Spinal cord (tissue), 10 donors: ENCODE results near the gene GALE. TPM values are rescaled to one million over a fixed set of nuclear protein-coding genes. Genes with fewer than 3 reads are reported as not detected.

Source experiments
- DNase-seq, 6 donors: peaks; one replicate each; pipeline versions ENCODE4 v3.0.0 to v3.0.0-alpha.2; 2013 to 2015; ENCODE audit warnings: low spot score in 6 of 6, low read depth in 4 of 6
- H3K27ac ChIP-seq: one replicate; pipeline ENCODE4 v1.5.1; 2013; ENCODE audit warnings: low read depth, low read length, control low read depth
- H3K27me3 ChIP-seq: one replicate; pipeline ENCODE4 v1.6.1; 2013; ENCODE audit warnings: low read length; ENCODE audit not compliant: control insufficient read depth, insufficient read depth
- H3K36me3 ChIP-seq: one replicate; pipeline ENCODE4 v1.6.1; 2013; ENCODE audit warnings: low read length; ENCODE audit not compliant: control insufficient read depth, insufficient read depth
- H3K4me1 ChIP-seq: one replicate; pipeline ENCODE4 v1.6.1; 2013; ENCODE audit warnings: low read length; ENCODE audit not compliant: control insufficient read depth, insufficient read depth
- H3K4me3 ChIP-seq: one replicate; pipeline ENCODE4 v1.5.1; 2013; ENCODE audit warnings: low read depth, low read length, control low read depth
- H3K9me3 ChIP-seq: one replicate; pipeline ENCODE4 v1.6.1; 2013; ENCODE audit warnings: low read length; ENCODE audit not compliant: control insufficient read depth, insufficient read depth
- WGBS: methylation state at CpG from one replicate; pipeline ENCODE4 v1.1.5; 2013; ENCODE audit warnings: missing lambda C conversion rate; ENCODE audit not compliant: insufficient coverage; 5-methylcytosine and 5-hydroxymethylcytosine counted together
- polyA plus RNA-seq, 2 donors: library from polyadenylated mRNA; unstranded; fragments of 120-200 nt; gene quantifications; one replicate each; pipeline ENCODE4 v1.2.1, GENCODE V29; 2013; ENCODE audit not compliant: insufficient read length in 2 of 2
- total RNA-seq, 2 donors: library from RNA; depleted of rRNA in 1 of 2; stranded (reverse); fragments of 120-200 nt in 1 of 2; fragments of >200 nt in 1 of 2; gene quantifications; one replicate each; pipeline versions ENCODE4 v1.2.3 to v1.2.4, GENCODE V29; 2013 to 2014
- donor health status: healthy.

Gene GALE
- total and polyA plus RNA-seq, 4 donors = 12.6 to 32.5 (median 27.8) TPM

- H3K4me1 ChIP-seq = peaks cover 48% of the 10 kb centered on the region
- WGBS = 76% methylated on average over 15 of the region's 21 CpGs
- no peak for DNase-seq
- peaks cover 65% of the 10 kb centered on the region for H3K36me3 ChIP-seq
- H3K4me3 ChIP-seq = no peak overlapping the region
- no peaks in the 10 kb centered on the region for H3K9me3 ChIP-seq
- no peak overlapping the region for H3K27ac ChIP-seq
- no peaks in the 10 kb centered on the region for H3K27me3 ChIP-seq
Measured at GRCh38 chr1:23793861-23794731, 6.5 kb downstream of the GALE start.

DNA sequence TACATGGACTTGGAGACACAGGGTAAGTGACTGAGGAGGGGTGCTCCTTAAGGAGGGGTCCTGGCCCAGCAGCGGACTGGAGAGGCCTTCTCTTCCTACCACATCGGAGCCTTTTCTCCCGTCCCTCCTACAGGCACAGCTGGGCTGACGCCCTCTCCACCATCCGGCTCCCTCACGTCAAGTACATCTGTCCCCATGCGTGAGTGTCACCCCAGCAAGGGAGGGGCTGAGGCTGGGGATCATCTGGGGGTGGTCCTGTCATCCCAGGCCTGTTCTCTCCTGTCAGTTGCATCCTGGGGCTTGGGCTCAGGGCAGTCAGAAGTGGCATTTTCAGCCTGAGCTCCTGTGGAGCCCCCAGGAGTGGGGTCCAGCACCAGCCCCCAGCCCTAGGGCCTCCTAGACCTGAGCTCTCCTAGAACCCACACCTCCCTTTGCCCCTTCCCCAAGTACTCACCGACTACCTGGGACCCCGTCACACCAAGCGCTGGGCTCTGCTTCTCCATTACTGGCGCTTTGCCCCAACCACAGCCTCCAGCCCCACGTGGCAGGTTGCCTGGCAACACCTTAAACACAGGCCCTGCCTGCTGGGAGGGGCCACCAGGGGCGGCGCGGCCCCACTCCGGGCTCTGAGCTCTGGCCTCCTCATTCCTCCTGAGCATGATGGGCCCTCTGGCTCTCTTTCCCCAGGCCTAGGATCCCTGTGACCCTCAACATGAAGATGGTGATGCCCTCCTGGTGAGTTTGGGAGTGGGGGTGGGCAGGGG lies 7.4 kb downstream of the GALE start:
- no peaks in the 10 kb centered on the region for H3K27me3 ChIP-seq
- H3K27ac ChIP-seq = no peak overlapping the region
- WGBS = 44% methylated on average over 12 of the region's 16 CpGs
- H3K4me1 ChIP-seq = peaks cover 40% of the 10 kb centered on the region
- H3K4me3 ChIP-seq = no peak overlapping the region
- peak in 2 of 6 donors; percentile 30 to 38 for DNase-seq
- no peaks in the 10 kb centered on the region for H3K9me3 ChIP-seq
- H3K36me3 ChIP-seq = peaks cover 64% of the 10 kb centered on the region

GRCh38 chr1:23792151-23792945 lies 8.2 kb downstream of the GALE start:
- Histone ChIP-seq H3K27ac (no peak overlapping the region), H3K36me3 (peaks cover 59% of the 10 kb centered on the region), H3K27me3 (no peaks in the 10 kb centered on the region), H3K9me3 (no peaks in the 10 kb centered on the region), H3K4me1 (peaks cover 40% of the 10 kb centered on the region), H3K4me3 (no peak overlapping the region)
- 68% methylated on average over 17 of the region's 19 CpGs for WGBS
- no peak for DNase-seq

- DNase-seq = no peak
- H3K27ac ChIP-seq = no peak overlapping the region
- WGBS = 0% methylated on average over 14 of the region's 15 CpGs
Measured at GRCh38 chr1:23791516-23792047, 9.0 kb downstream of the GALE start.

GRCh38 chr1:23790696-23791515 lies 9.6 kb downstream of the GALE start, which contains the start of gene LYPLA2:
LYPLA2 (plus strand) TSS chr1:23791145; CDS start chr1:23792683, 1,538 bp downstream.
- under 1% methylated on average over 46 of the region's 47 CpGs for WGBS
- Histone ChIP-seq H3K27me3 (no peaks in the 10 kb centered on the region), H3K36me3 (peaks cover 53% of the 10 kb centered on the region), H3K27ac (no peak within 1 kb of the TSS), H3K4me3 (peak within 1 kb of the TSS; percentile 79), H3K4me1 (peaks cover 38% of the 10 kb centered on the region), H3K9me3 (no peaks in the 10 kb centered on the region)
- peak; percentile 79 to 98 (median 85) for DNase-seq

More at GRCh38 chr1:23791516-23792047, 9.0 kb downstream of the GALE start:
- no peaks in the 10 kb centered on the region for H3K27me3 ChIP-seq
- peak overlapping the region; percentile 79 for H3K4me3 ChIP-seq
- H3K9me3 ChIP-seq = no peaks in the 10 kb centered on the region
- H3K4me1 ChIP-seq = peaks cover 40% of the 10 kb centered on the region
- peaks cover 55% of the 10 kb centered on the region for H3K36me3 ChIP-seq

GRCh38 chr1:23788695-23789094 lies 11.9 kb downstream of the GALE start:
- no peak overlapping the region for H3K27ac ChIP-seq
- H3K4me3 ChIP-seq = no peak overlapping the region
- 86% methylated on average over 1 of the region's 3 CpGs for WGBS
- H3K9me3 ChIP-seq = no peaks in the 10 kb centered on the region
- peaks cover 28% of the 10 kb centered on the region for H3K4me1 ChIP-seq
- no peaks in the 10 kb centered on the region for H3K27me3 ChIP-seq
- peaks cover 48% of the 10 kb centered on the region for H3K36me3 ChIP-seq
- no peak for DNase-seq

- no peaks in the 10 kb centered on the region for H3K9me3 ChIP-seq
- H3K4me1 ChIP-seq = peaks cover 19% of the 10 kb centered on the region
- H3K27me3 ChIP-seq = no peaks in the 10 kb centered on the region
- no peak for DNase-seq
- 89% methylated on average over 2 of the region's 3 CpGs for WGBS
- H3K4me3 ChIP-seq = no peak overlapping the region
- no peak overlapping the region for H3K27ac ChIP-seq
- peaks cover 45% of the 10 kb centered on the region for H3K36me3 ChIP-seq
Measured at GRCh38 chr1:23787701-23788100, 12.9 kb downstream of the GALE start.

DNA sequence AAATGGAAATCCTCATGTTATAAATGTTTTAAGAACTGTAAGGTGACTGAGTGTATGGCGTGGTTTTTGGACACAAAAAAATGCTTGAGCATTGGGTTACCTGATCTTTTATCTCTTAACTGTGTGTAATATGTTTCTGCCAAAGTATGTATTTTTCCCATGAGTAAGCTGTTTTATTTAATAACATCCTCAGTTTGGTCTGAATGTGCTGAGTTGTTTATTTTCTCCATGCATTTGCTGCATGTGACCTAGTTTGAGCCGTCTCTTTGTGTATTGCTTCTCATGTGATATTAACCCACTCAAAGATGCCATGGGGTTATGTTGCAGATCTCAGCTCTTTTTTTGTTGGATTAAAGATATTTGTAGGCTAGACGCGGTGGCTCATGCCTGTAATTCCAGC lies 15.7 kb downstream of the GALE start:
- peaks cover 58% of the 10 kb centered on the region for H3K36me3 ChIP-seq
- H3K27ac ChIP-seq = no peak overlapping the region
- no peak overlapping the region for H3K4me3 ChIP-seq

More for the DNA sequence above, 15.7 kb downstream of the GALE start:
- WGBS = 100% methylated on average over 2 of the region's 4 CpGs
- H3K9me3 ChIP-seq = no peaks in the 10 kb centered on the region
- DNase-seq = peak in 1 of 6 donors; percentile 20
- no peaks in the 10 kb centered on the region for H3K4me1 ChIP-seq
- no peaks in the 10 kb centered on the region for H3K27me3 ChIP-seq
